Tibial nerve (tissue), 4 donors: Measurements from ENCODE around the gene MAP7D1. TPM values are rescaled to one million over a fixed set of nuclear protein-coding genes. Genes with fewer than 3 reads are reported as not detected.
"Not testable (repeated sequence)": the region's sequence is repeated elsewhere in the genome, so short reads cannot be mapped to it uniquely, and the experiment has no call there.

Experiments used
- DNase-seq, 2 donors: peaks; one replicate each; pipeline ENCODE4 v3.0.0-alpha.2; 2019; ENCODE audit warnings: low spot score in 2 of 2
- H3K27ac ChIP-seq, 4 donors: fragments of 200-600 bp; sonication (generic) in 3 of 4; one replicate each; pipeline ENCODE4 v1.5.1; 2017 to 2019; ENCODE audit warnings: mild to moderate bottlenecking in 1 of 4
- H3K27me3 ChIP-seq, 2 donors: fragments of 200-600 bp; sonication (generic) in 1 of 2; one replicate each; pipeline versions ENCODE4 v1.5.1 to v1.6.0; 2017 to 2019
- H3K36me3 ChIP-seq, 3 donors: fragments of 200-600 bp; sonication (generic); one replicate each; pipeline ENCODE4 v1.5.1; 2018 to 2019
- H3K4me1 ChIP-seq, 4 donors: fragments of 200-600 bp; sonication (generic) in 3 of 4; one replicate each; pipeline ENCODE4 v1.5.1; 2017 to 2019
- H3K4me3 ChIP-seq, 4 donors: fragments of 200-600 bp; sonication (generic) in 3 of 4; one replicate each; pipeline ENCODE4 v1.5.1; 2017 to 2019; ENCODE audit warnings: mild to moderate bottlenecking in 1 of 4, moderate library complexity in 1 of 4
- H3K9me3 ChIP-seq, 4 donors: fragments of 200-600 bp; sonication (generic) in 3 of 4; one replicate each; pipeline ENCODE4 v1.5.1; 2017 to 2019
- EP300 ChIP-seq, 2 donors: sonication (generic); formaldehyde crosslinking; IDR thresholded peaks; one replicate each; pipeline ENCODE4 v1.6.1; 2017; ENCODE audit warnings: antibody characterized with exemption in 2 of 2, mild to moderate bottlenecking in 1 of 2
- POLR2A ChIP-seq, 2 donors: fragments of 450-650 bp; IDR thresholded peaks; one replicate each; pipeline ENCODE4 v1.6.1; 2017; ENCODE audit warnings: antibody characterized with exemption in 2 of 2, mild to moderate bottlenecking in 2 of 2, moderate library complexity in 2 of 2
- WGBS, 2 donors: methylation state at CpG; one replicate each; pipeline ENCODE4 v1.1.5; 2018; 5-methylcytosine and 5-hydroxymethylcytosine counted together
- total RNA-seq, 4 donors: library from RNA; depleted of rRNA; stranded (reverse); fragments of >200 nt; gene quantifications; one replicate each; pipeline ENCODE4 v1.1.0, GENCODE V29; 2016
- TF ChIP-seq, protein P1 (sequence below), 5 experiments: fragments of 200-600 bp in 3 of 5; fragments of 450-650 bp in 2 of 5; sonication (generic) in 3 of 5; IDR thresholded peaks; one replicate each; pipeline ENCODE4 v1.5.1; 2016 to 2019; ENCODE audit warnings: antibody characterized with exemption in 5 of 5, mild to moderate bottlenecking in 3 of 5, moderate library complexity in 2 of 5

Gene MAP7D1
- total RNA-seq, 4 donors from 2014 or later = 85.0 to 184 (median 121) TPM

DNA sequence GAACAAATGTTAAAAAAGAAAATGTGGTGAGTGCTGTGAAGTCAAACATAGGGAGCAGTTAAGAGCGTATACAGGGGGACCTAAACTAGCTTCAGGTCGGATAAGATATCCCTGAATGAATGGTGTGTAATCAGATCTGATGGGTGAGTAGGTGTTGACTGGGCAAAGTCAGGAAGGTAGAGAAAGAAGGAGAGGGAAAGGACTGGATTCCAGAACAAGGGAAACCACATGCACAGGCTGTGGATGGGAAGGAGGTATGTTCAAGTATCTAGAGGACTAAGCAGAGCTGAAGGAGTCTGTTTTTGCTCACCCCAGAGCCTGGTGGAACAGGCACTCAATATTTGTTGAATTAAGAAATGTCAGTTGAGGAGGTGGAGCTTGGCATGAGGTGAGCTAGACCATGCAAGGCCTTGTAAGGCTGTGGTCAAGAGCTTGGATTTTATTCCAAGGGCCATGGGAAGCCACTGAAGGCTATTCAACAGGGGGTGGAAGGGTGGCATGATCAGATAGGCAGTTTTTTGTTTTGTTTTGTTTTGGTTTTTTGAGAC lies 27.4 kb downstream of the MAP7D1 start:
- WGBS, 2 donors = 75 to 86% methylated on average over 2 of the region's 2 CpGs
- TF ChIP-seq EP300 (IDR thresholded peaks at IDR 0.05) = no peak
- TF ChIP-seq POLR2A (IDR thresholded peaks at IDR 0.05) = no peak
- TF ChIP-seq, protein P1, sequence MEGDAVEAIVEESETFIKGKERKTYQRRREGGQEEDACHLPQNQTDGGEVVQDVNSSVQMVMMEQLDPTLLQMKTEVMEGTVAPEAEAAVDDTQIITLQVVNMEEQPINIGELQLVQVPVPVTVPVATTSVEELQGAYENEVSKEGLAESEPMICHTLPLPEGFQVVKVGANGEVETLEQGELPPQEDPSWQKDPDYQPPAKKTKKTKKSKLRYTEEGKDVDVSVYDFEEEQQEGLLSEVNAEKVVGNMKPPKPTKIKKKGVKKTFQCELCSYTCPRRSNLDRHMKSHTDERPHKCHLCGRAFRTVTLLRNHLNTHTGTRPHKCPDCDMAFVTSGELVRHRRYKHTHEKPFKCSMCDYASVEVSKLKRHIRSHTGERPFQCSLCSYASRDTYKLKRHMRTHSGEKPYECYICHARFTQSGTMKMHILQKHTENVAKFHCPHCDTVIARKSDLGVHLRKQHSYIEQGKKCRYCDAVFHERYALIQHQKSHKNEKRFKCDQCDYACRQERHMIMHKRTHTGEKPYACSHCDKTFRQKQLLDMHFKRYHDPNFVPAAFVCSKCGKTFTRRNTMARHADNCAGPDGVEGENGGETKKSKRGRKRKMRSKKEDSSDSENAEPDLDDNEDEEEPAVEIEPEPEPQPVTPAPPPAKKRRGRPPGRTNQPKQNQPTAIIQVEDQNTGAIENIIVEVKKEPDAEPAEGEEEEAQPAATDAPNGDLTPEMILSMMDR (IDR thresholded peaks at IDR 0.05) = no peak
- H3K4me3 ChIP-seq = no peak overlapping the region
- no peaks in the 10 kb centered on the region for H3K27me3 ChIP-seq
- no peaks in the 10 kb centered on the region for H3K9me3 ChIP-seq
- peaks cover 0 to 17% (median 8%) of the 10 kb centered on the region in 4 donors for H3K4me1 ChIP-seq
- H3K36me3 ChIP-seq = peaks cover 2 to 38% (median 21%) of the 10 kb centered on the region in 3 donors
- no peak for DNase-seq
- H3K27ac ChIP-seq = peak overlapping the region in 1 of 4 donors; percentile 30

DNA sequence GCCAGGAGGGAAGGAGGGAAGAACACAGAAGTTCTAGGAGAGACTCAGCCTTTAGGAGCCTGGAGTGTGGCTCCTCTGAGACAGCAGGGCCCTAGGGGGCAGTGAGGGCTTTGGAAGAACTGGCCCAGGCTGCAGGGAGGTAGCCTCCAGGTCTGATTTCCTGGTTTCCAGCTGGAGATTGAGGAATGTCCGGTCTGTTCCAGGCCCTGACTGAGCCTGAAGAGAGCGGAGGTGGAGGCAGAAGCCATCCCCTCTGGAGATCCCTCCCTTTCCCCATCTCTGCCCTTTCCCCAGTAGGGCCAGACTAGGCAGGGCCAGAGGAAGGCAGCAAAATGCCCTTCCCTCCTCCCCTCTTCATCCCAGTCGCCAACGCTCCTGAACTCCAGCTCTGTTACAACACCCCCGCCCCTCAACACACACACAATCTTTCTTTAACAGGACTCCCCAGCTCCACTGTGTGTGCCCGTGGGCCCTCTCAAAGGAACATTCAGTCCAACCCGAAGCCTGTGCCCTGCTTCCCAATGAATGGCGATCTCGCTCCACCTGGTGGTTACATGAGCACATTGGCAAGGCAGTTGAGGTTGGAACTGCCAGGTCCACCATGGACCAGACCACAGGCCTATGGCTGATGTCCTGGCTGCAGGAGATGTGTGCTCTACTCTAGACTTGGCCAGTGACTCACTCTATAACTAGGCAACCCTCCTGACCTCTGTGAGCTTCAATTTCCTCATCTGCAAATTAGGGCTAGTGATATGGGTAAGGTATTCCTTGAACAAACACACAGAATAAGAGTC lies 32.0 kb downstream of the MAP7D1 start:
- H3K27ac ChIP-seq = peak overlapping the region; percentile 56 to 87 (median 78)
- no peaks in the 10 kb centered on the region for H3K9me3 ChIP-seq
- no peak overlapping the region for H3K4me3 ChIP-seq
- peak; percentile 74 to 91 for DNase-seq
- peaks cover 0 to 13% (median 8%) of the 10 kb centered on the region in 4 donors for H3K4me1 ChIP-seq
- TF ChIP-seq EP300 (IDR thresholded peaks at IDR 0.05) (peak in 1 of 2 donors; percentile 90), POLR2A (IDR thresholded peaks at IDR 0.05) (no peak)
- TF ChIP-seq, protein P1 (IDR thresholded peaks at IDR 0.05) = peak; percentile 75 to 96 (median 83)
- WGBS, 2 donors = 5 to 6% methylated on average over 9 of the region's 9 CpGs
- no peaks in the 10 kb centered on the region for H3K27me3 ChIP-seq
- no peaks in the 10 kb centered on the region for H3K36me3 ChIP-seq

- H3K9me3 ChIP-seq, DNase-seq, H3K27ac ChIP-seq, H3K27me3 ChIP-seq, H3K4me3 ChIP-seq, H3K36me3 ChIP-seq: not testable (repeated sequence)
- 95 to 96% methylated on average over 11 to 12 of the region's 12 CpGs for WGBS, 2 donors
- H3K4me1 ChIP-seq = peaks cover 0 to 12% (median 2%) of the 10 kb centered on the region in 4 donors
Measured at GRCh38 chr1:36196805-36197204, 40.8 kb downstream of the MAP7D1 start.

DNA sequence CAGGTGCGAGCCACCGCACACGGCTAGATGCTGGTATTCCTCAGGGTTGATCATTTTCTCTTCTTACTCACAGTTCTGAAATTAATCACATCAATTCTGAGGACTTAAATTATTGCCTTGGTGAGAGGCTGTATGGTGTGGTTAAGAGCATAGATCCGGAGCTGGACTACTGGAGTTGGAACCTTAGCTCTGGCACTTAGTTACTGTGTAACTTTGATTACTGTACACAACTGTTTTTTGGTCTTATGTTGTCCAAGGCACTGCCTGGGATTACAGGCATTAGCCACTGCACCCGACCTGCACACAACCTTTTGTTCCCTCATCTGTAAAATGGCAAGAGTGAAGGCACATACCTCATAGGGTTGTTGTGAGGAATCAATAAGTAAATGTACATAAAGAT lies 42.7 kb downstream of the MAP7D1 start:
- no peak for DNase-seq

GRCh38 chr1:36199934-36200741 lies 44.2 kb downstream of the MAP7D1 start:
- DNase-seq = no peak
- Histone ChIP-seq H3K4me1 (peaks cover 0 to 29% (median 5%) of the 10 kb centered on the region in 4 donors), H3K9me3 (no peaks in the 10 kb centered on the region), H3K36me3 (no peaks in the 10 kb centered on the region), H3K27me3 (no peaks in the 10 kb centered on the region), H3K27ac (peak overlapping the region in 2 of 4 donors; percentile 39 to 64), H3K4me3 (no peak overlapping the region)
- TF ChIP-seq POLR2A (IDR thresholded peaks at IDR 0.05) = no peak
- no peak for TF ChIP-seq EP300 (IDR thresholded peaks at IDR 0.05)
- TF ChIP-seq, protein P1 (IDR thresholded peaks at IDR 0.05) = no peak
- 46 to 51% methylated on average over 13 of the region's 13 CpGs for WGBS, 2 donors

More for the DNA sequence above, 42.7 kb downstream of the MAP7D1 start:
- no peaks in the 10 kb centered on the region for H3K9me3 ChIP-seq
- H3K27me3 ChIP-seq = no peaks in the 10 kb centered on the region
- H3K27ac ChIP-seq = no peak overlapping the region
- 94 to 97% methylated on average over 5 of the region's 5 CpGs for WGBS, 2 donors
- H3K36me3 ChIP-seq = no peaks in the 10 kb centered on the region
- H3K4me3 ChIP-seq = no peak overlapping the region
- TF ChIP-seq, protein P1 (IDR thresholded peaks at IDR 0.05) = no peak
- TF ChIP-seq EP300 (IDR thresholded peaks at IDR 0.05) (no peak), POLR2A (IDR thresholded peaks at IDR 0.05) (no peak)
- H3K4me1 ChIP-seq = peaks cover 0 to 15% (median 2%) of the 10 kb centered on the region in 4 donors
